GM19238 (cell line): ENCODE data around the gene COL23A1.

ENCODE experiments used
- DNase-seq: peaks from one replicate; pipeline ENCODE4 v3.0.0; 2011; ENCODE audit warnings: low spot score; ENCODE audit not compliant: insufficient read length

Gene COL23A1

GRCh38 chr5:178343306-178343705 is 246.9 kb downstream of the COL23A1 start:
- DNase-seq = no peak

- DNase-seq = no peak
Observed at GRCh38 chr5:178341851-178342140, 248.4 kb downstream of the COL23A1 start.

- DNase-seq = no peak
Observed at GRCh38 chr5:178341091-178341850, 248.9 kb downstream of the COL23A1 start.

- DNase-seq = no peak
Observed at GRCh38 chr5:178340637-178341036, 249.6 kb downstream of the COL23A1 start.

GRCh38 chr5:178340187-178340586 is 250.0 kb downstream of the COL23A1 start:
- no peak for DNase-seq

- no peak for DNase-seq
Observed at GRCh38 chr5:178339272-178339671, 250.9 kb downstream of the COL23A1 start.

- no peak for DNase-seq
Observed at GRCh38 chr5:178338750-178339144, 251.4 kb downstream of the COL23A1 start.

- DNase-seq = no peak
Observed at GRCh38 chr5:178338126-178338749, 252.0 kb downstream of the COL23A1 start.

GRCh38 chr5:178337334-178337741 is 252.9 kb downstream of the COL23A1 start:
- DNase-seq = no peak

GRCh38 chr5:178336889-178337288 is 253.3 kb downstream of the COL23A1 start:
- DNase-seq = no peak

- no peak for DNase-seq
Observed at GRCh38 chr5:178335302-178336030, 254.7 kb downstream of the COL23A1 start.

- no peak for DNase-seq
Observed at GRCh38 chr5:178334861-178335260, 255.3 kb downstream of the COL23A1 start.

GRCh38 chr5:178333821-178334481 is 256.2 kb downstream of the COL23A1 start:
- no peak for DNase-seq

GRCh38 chr5:178332210-178332641 is 258.0 kb downstream of the COL23A1 start:
- DNase-seq = no peak

GRCh38 chr5:178331491-178331996 is 258.6 kb downstream of the COL23A1 start:
- no peak for DNase-seq

GRCh38 chr5:178330791-178331404 is 259.3 kb downstream of the COL23A1 start:
- no peak for DNase-seq

GRCh38 chr5:178328826-178329730 is 261.1 kb downstream of the COL23A1 start:
- DNase-seq = no peak

GRCh38 chr5:178327931-178328711 is 262.1 kb downstream of the COL23A1 start:
- DNase-seq = no peak

GRCh38 chr5:178327446-178327845 is 262.7 kb downstream of the COL23A1 start:
- DNase-seq = no peak

- no peak for DNase-seq
Observed at GRCh38 chr5:178326374-178326715, 263.8 kb downstream of the COL23A1 start.
